ENCODE data around the gene UTP11.

GRCh38 chr1:38028105-38028591 is 15.6 kb downstream of the UTP11 start:
- TF ChIP-seq USF2 (IDR thresholded peaks at IDR 0.05; ENCODE audit: low read length) = no peak
- no peak for TF ChIP-seq POLR2AphosphoS5 (IDR thresholded peaks at IDR 0.05; ENCODE audit: low read depth, low read length)
- TF ChIP-seq CTCF (IDR thresholded peaks at IDR 0.05; ENCODE audit: control extremely low read depth in 1 of 3, insufficient read depth in 1 of 3, low read depth in 1 of 3, low read length in 3 of 3) = no peak
- TF ChIP-seq ZNF274 (IDR thresholded peaks at IDR 0.05; ENCODE audit: borderline replicate concordance, extremely low read depth, low read length) = no peak
- no peak for TF ChIP-seq BRCA1 (IDR thresholded peaks at IDR 0.05; ENCODE audit: low read depth, low read length)
- no peak for TF ChIP-seq HDAC2 (IDR thresholded peaks at IDR 0.05; ENCODE audit: borderline replicate concordance in 1 of 2, low read depth in 2 of 2, low read length in 2 of 2)
- TF ChIP-seq RFX5 (IDR thresholded peaks at IDR 0.05; ENCODE audit: borderline replicate concordance, low read depth, low read length) = no peak
- no peak for TF ChIP-seq JUND (IDR thresholded peaks at IDR 0.05; ENCODE audit: low read length)
- TF ChIP-seq POLR2A (IDR thresholded peaks at IDR 0.05; ENCODE audit: control extremely low read depth in 1 of 2, low read depth in 2 of 2, low read length in 2 of 2) = no peak
- no peak for TF ChIP-seq EP300 (IDR thresholded peaks at IDR 0.05; ENCODE audit: borderline replicate concordance in 1 of 2, low read depth in 2 of 2, low read length in 2 of 2)
